SU-DHL-6 (cell line): Measurements from ENCODE around the gene KCNIP3.

Source experiments
- H2AFZ ChIP-seq: fragments of 200-600 bp; sonication (generic); 2 replicates; pipeline ENCODE4 v1.6.1; 2014; ENCODE audit warnings: low read depth, mild to moderate bottlenecking, moderate library complexity, mixed read lengths, antibody characterized with exemption, low read length; ENCODE audit not compliant: severe bottlenecking
- H3F3A ChIP-seq: fragments of 200-600 bp; shearing (Covaris generic); 2 replicates; pipeline ENCODE4 v1.6.0; 2016; ENCODE audit warnings: antibody characterized with exemption, mild to moderate bottlenecking; ENCODE audit not compliant: insufficient read depth
- H3K27ac ChIP-seq: fragments of 200-600 bp; sonication (generic); 2 replicates; pipeline ENCODE4 v1.5.1; 2016; ENCODE audit warnings: low read depth, mild to moderate bottlenecking, low read length, moderate library complexity, mixed read lengths
- H3K27me3 ChIP-seq: fragments of 200-600 bp; sonication (generic), shearing (Covaris generic); 2 replicates; pipeline ENCODE4 v1.6.0; 2014; ENCODE audit warnings: mild to moderate bottlenecking, low read length
- H3K36me3 ChIP-seq: fragments of 200-600 bp; sonication (generic); 2 replicates; pipeline ENCODE4 v1.6.1; 2014; ENCODE audit warnings: mild to moderate bottlenecking, low read length, mixed read lengths
- H3K4me2 ChIP-seq: fragments of 300-600, 200-600 bp; shearing (Covaris generic), sonication (generic); 2 replicates; pipeline ENCODE4 v1.6.0; 2014; ENCODE audit warnings: low read length, low read depth, mild to moderate bottlenecking; ENCODE audit not compliant: poor library complexity, severe bottlenecking
- H3K4me3 ChIP-seq: fragments of 200-600 bp; sonication (generic); 2 replicates; pipeline ENCODE4 v1.5.1; 2014; ENCODE audit warnings: antibody characterized with exemption, low read length, mild to moderate bottlenecking, mixed read lengths; ENCODE audit not compliant: insufficient read depth, poor library complexity, severe bottlenecking
- H3K79me2 ChIP-seq: fragments of 200-600 bp; sonication (generic); 2 replicates; pipeline ENCODE4 v1.6.1; 2014; ENCODE audit warnings: mild to moderate bottlenecking, low read length, moderate library complexity; ENCODE audit not compliant: insufficient read depth
- H3K9ac ChIP-seq: fragments of 200-600 bp; sonication (generic); 2 replicates; pipeline ENCODE4 v1.7.0; 2014; ENCODE audit warnings: mild to moderate bottlenecking, low read length
- H3K9me2 ChIP-seq: fragments of 200-600 bp; sonication (generic); replicated peaks from 2 replicates; pipeline ENCODE4 v1.6.1; 2014; ENCODE audit warnings: low read length; ENCODE audit not compliant: insufficient read depth
- H3K9me3 ChIP-seq: fragments of 200-600 bp; sonication (generic); 2 replicates; pipeline ENCODE4 v1.6.1; 2014; ENCODE audit warnings: low read length, mixed read lengths; ENCODE audit not compliant: insufficient read depth
- H4K20me1 ChIP-seq: fragments of 200-600 bp; sonication (generic); 2 replicates; pipeline ENCODE4 v1.6.1; 2014; ENCODE audit warnings: low read depth, mild to moderate bottlenecking, antibody characterized with exemption, low read length, moderate library complexity, mixed read lengths
- EZH2phosphoT487 ChIP-seq: fragments of 200-600 bp; sonication (generic), shearing (Covaris generic); conservative IDR thresholded peaks from 2 replicates; pipeline ENCODE4 v1.6.1; 2018; ENCODE audit warnings: mild to moderate bottlenecking, antibody characterized with exemption, low read length, moderate library complexity, mixed read lengths
- TF ChIP-seq, protein P1 (sequence below): fragments of 200-600 bp; sonication (generic); IDR thresholded peaks from one replicate; pipeline ENCODE4 v1.5.1; 2017; ENCODE audit warnings: antibody characterized with exemption, mild to moderate bottlenecking, low read length, moderate library complexity; ENCODE audit not compliant: insufficient read depth, poor library complexity, severe bottlenecking

The KCNIP3 gene

DNA sequence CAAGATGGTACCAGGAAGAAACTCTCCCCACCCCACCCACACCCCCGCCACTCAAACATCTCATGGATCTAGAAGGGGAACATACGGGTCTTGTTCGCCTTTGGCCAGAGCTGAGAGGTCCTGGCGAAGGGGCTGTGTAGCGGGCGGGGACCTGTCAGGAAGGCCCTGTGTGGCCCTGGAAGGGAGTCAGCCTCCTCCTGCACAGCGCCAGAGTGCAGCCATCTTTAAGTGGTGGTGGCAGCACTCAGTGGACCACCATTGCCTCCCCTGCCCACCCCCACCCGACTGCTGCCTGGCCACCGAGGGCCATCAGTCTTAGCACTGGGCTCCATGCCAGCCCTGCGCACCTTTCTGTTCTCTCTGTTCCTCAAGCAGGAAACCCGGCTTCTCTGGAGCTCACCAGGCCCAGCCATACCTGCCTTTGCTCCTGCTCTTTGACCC lies 93.8 kb downstream of the KCNIP3 start:
- Histone ChIP-seq H3K9me2 (no peaks in the 10 kb centered on the region), H3K27ac (no peak overlapping the region), H3K4me3 (no peak overlapping the region), H3F3A (no peaks in the 10 kb centered on the region), H3K4me2 (no peak overlapping the region), H3K9me3 (no peaks in the 10 kb centered on the region), H3K36me3 (no peaks in the 10 kb centered on the region), H3K27me3 (no peaks in the 10 kb centered on the region), H4K20me1 (no peaks in the 10 kb centered on the region), H3K79me2 (no peaks in the 10 kb centered on the region), H2AFZ (no peak overlapping the region), H3K9ac (no peak overlapping the region)
- TF ChIP-seq, protein P1, sequence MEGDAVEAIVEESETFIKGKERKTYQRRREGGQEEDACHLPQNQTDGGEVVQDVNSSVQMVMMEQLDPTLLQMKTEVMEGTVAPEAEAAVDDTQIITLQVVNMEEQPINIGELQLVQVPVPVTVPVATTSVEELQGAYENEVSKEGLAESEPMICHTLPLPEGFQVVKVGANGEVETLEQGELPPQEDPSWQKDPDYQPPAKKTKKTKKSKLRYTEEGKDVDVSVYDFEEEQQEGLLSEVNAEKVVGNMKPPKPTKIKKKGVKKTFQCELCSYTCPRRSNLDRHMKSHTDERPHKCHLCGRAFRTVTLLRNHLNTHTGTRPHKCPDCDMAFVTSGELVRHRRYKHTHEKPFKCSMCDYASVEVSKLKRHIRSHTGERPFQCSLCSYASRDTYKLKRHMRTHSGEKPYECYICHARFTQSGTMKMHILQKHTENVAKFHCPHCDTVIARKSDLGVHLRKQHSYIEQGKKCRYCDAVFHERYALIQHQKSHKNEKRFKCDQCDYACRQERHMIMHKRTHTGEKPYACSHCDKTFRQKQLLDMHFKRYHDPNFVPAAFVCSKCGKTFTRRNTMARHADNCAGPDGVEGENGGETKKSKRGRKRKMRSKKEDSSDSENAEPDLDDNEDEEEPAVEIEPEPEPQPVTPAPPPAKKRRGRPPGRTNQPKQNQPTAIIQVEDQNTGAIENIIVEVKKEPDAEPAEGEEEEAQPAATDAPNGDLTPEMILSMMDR = no peak
- no peak for TF ChIP-seq EZH2phosphoT487

DNA sequence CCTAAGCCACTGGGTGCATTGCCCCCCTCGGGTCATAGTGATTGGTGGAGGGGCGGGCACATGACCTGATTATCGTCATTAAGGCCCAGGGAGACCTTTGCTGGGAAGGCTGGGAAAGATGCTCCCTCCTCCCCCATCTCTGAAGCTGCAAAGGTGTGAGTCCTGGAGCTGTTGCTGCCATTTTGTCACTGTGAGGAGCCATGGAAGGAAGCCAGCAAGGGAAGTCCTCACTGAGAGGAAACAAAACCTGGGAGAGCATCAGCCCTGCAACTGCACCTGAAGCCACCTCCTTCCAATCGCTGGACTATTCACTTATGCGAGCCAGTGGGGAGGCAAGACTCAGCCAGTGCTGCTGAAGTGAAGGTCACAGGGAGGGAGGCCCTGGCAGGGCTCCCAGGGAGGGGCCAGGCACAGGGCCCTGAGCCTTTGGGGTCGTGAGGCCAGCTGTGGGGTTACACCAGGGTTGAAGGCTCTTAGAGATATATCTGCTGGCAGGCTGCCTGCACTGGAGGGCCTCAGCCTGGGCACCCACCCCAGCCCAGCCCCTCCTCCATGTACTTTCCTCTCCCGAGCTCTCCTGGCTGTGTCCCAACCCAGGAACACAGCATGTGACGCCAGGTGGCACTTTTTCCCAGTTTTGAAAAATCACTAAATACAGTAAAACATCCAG lies 94.6 kb downstream of the KCNIP3 start:
- Histone ChIP-seq H3K9ac (no peak overlapping the region), H3K79me2 (no peaks in the 10 kb centered on the region)

DNA sequence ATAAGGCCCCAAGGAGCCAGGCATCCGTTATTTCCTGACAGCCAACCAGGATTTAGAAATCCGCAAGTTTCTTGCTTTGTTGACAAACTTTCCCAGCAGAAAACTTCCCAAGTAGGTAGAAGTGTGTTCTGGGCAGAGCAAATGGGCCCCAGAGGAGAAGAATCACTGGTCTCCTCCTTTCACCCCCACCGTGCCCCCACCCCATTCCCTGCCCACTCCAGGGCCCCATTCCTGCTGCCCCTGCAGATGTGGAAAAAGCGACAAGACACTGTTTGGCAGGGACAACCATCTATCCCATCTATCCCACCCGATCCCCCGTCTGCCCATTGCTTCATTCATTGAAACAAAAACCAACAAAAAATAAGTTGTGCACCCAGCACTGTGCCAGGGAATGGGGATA lies 95.2 kb downstream of the KCNIP3 start:
- TF ChIP-seq, protein P1 = no peak
- TF ChIP-seq EZH2phosphoT487 = no peak
- Histone ChIP-seq H3K4me3 (no peak overlapping the region), H3K36me3 (no peaks in the 10 kb centered on the region), H3K9me2 (no peaks in the 10 kb centered on the region), H3K79me2 (no peaks in the 10 kb centered on the region), H3K9me3 (no peaks in the 10 kb centered on the region), H3K27ac (no peak overlapping the region), H3K27me3 (no peaks in the 10 kb centered on the region), H4K20me1 (no peaks in the 10 kb centered on the region), H3K4me2 (no peak overlapping the region), H3K9ac (no peak overlapping the region), H2AFZ (no peak overlapping the region), H3F3A (no peaks in the 10 kb centered on the region)

More for the DNA sequence above, 94.6 kb downstream of the KCNIP3 start:
- Histone ChIP-seq H3K27me3 (no peaks in the 10 kb centered on the region), H3K9me2 (no peaks in the 10 kb centered on the region), H3K36me3 (no peaks in the 10 kb centered on the region), H3K9me3 (no peaks in the 10 kb centered on the region), H2AFZ (no peak overlapping the region), H3K4me2 (no peak overlapping the region), H4K20me1 (no peaks in the 10 kb centered on the region), H3F3A (no peaks in the 10 kb centered on the region), H3K27ac (no peak overlapping the region), H3K4me3 (no peak overlapping the region)
- TF ChIP-seq EZH2phosphoT487 = no peak
- TF ChIP-seq, protein P1 = no peak
